Suprapubic skin (tissue), 3 donors: ENCODE measurements around the gene PLA2G3.

Source experiments
- POLR2A ChIP-seq, 2 donors: fragments of 450-650 bp; IDR thresholded peaks; one replicate each; pipeline ENCODE4 v1.6.1; 2017; ENCODE audit warnings: antibody characterized with exemption in 2 of 2, mild to moderate bottlenecking in 2 of 2, moderate library complexity in 2 of 2
- TF ChIP-seq, protein P1 (sequence below), 2 donors: fragments of 200-600 bp in 1 of 2; fragments of 450-650 bp in 1 of 2; sonication (generic) in 1 of 2; IDR thresholded peaks; one replicate each; pipeline ENCODE4 v1.5.1; 2016 to 2019; ENCODE audit warnings: antibody characterized with exemption in 2 of 2, mild to moderate bottlenecking in 1 of 2, moderate library complexity in 1 of 2

DNA sequence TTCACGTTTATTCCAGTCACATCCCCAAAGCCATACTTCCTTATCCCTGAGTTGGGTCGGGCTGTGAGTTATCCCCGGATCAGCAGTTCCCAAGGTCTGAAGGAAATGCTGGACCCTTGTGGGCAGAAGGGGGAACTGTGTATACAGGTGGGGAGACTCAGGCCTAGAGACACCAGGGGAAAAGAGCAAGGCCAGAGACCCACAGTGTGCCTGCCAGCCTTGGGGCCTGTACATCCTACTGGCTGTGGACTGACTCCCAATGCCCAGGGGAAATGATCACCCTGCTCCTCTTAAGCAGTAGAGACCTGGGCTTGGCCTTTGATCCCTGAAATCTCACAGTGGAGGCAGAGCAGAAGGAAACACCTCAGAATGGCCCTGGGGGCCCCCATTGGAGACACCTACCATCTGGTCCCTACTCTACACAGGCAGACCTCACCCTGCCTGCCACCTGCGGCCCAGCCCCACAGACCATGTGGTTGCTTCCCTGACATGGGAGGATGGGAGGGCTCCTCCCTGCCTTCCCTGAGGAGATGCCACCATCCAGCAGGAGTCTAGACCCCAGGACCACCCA, 34.2 kb downstream of the PLA2G3 start:
- TF ChIP-seq, protein P1, sequence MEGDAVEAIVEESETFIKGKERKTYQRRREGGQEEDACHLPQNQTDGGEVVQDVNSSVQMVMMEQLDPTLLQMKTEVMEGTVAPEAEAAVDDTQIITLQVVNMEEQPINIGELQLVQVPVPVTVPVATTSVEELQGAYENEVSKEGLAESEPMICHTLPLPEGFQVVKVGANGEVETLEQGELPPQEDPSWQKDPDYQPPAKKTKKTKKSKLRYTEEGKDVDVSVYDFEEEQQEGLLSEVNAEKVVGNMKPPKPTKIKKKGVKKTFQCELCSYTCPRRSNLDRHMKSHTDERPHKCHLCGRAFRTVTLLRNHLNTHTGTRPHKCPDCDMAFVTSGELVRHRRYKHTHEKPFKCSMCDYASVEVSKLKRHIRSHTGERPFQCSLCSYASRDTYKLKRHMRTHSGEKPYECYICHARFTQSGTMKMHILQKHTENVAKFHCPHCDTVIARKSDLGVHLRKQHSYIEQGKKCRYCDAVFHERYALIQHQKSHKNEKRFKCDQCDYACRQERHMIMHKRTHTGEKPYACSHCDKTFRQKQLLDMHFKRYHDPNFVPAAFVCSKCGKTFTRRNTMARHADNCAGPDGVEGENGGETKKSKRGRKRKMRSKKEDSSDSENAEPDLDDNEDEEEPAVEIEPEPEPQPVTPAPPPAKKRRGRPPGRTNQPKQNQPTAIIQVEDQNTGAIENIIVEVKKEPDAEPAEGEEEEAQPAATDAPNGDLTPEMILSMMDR (IDR thresholded peaks at IDR 0.05): no peak
- no peak for TF ChIP-seq POLR2A (IDR thresholded peaks at IDR 0.05)
